NCI-H345 (cell line): ENCODE data around the gene BIRC6.
A peak's percentile ranks its signal among the peaks of the same experiment; 100 is the strongest.
"Not testable (repeated sequence)": the region's sequence is repeated elsewhere in the genome, so short reads cannot be mapped to it uniquely, and the experiment has no call there.

ENCODE experiments used
- DNase-seq: peaks from one replicate; lab custom pipeline; 2025; lab: John Stamatoyannopoulos, UW

Gene BIRC6

DNA sequence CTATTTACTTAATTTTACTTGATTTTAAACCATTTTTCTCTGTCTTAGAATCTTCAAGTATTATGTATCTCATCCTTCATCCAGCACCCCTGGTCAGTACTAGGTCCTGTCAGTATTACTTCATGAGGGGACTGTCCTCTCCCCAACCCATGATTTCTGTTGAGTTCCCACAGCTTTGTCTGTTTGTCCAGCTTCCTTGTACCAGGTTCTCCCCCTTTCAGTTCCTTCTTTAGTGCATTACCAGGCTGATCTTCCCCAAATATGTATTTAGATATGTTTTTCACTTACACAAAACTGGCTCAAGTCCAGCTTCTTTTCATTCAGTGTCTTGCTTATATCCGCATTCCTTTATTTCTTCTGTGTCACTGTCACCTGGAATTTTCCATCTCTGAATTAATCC, 257.3 kb downstream of the BIRC6 start:
- DNase-seq, result no peak

- DNase-seq, result no peak
Measured at GRCh38 chr2:32617599-32618189, 260.9 kb downstream of the BIRC6 start.

DNA sequence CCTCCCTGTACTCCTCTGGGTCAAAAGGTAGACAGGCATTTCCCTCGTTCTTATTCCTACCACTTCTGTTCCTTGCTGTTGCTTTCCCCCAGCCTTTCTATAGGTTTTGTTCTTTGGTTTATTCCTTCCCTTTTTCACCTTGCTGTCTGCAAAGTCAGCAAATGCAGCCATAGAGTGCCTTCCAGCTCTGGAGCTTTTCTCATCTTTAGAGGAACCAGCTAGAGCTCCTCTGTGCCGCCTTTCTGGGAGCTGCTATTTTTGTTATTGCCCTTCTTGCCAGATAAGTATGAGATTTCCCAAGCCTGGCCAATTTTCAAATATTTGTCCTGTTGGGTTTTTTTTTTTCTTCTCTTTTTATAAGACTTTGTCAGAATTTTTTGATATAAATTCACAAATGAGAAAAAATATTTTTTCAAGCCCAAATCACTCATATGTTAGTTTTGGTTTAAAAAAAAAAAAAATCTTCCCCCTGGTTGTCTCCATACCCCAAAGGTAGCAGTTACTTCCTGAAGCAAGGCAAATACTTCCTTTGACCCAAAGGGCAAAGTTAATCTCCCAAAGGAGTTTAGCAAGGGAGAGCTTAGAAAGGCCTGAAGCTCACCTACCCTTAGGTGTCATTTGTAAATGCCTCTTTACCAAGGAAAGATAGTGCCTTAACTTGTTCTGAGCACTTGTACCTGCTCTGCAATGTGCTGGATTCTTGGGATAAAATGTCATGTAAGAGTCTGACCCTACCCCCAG, 265.9 kb downstream of the BIRC6 start:
- no peak for DNase-seq

GRCh38 chr2:32623311-32623706, 266.5 kb downstream of the BIRC6 start:
- no peak for DNase-seq

- no peak for DNase-seq
Measured at GRCh38 chr2:32624812-32625211, 268.0 kb downstream of the BIRC6 start.

DNA sequence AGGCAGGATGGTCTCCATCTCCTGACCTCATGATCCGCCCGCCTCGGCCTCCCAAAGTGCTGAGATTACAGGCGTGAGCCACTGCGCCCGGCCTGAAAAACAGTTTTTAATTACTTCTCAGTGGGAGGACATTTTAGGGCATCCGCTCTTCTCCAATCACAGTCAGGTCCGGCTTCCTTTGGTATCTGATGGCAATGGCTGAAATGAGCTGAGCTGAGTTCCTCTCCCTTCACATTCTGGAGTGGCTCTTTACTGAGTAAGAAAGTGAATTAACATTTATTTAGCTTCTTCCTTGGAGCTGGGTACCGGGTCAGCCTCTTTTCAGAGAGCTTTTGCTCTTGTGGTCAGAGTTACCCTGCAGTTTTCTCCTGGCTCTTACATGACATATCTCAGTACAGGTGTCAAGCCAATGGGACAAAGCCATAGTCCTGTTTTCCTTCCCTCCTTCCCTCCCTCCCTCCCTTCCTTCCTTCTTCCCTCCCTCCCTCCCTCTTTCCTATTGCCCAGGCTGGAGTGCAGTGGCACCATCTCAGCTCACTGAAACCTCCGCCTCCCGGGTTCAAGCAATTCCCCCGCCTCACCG, 269.9 kb downstream of the BIRC6 start:
- no peak for DNase-seq

DNA sequence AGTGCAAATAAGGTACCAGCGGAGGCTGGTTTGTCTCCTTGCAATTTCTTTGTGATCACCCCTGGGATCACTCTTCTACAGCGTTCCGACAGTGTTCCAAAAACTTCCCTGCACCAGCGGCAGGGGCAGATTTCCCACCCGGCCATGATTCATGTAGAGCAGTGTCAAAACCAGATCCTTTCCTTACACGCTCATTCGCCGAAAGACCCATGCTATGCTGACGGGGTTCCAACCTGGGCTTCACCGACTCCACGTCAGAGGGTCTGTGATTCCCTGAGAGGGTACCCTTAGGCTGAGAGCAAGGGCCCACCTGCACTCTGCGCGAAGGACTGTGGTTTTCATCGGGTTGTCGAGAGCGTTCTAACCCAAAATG, 270.6 kb downstream of the BIRC6 start:
- DNase-seq, result peak; percentile 50

GRCh38 chr2:32627814-32628579, 271.2 kb downstream of the BIRC6 start, which contains the start of gene TTC27:
Gene TTC27, plus strand, starts transcription at chr2:32628050. Its CDS starts 243 bp downstream, at chr2:32628293.
- peak; percentile 96 for DNase-seq

- DNase-seq, result no peak
Measured at GRCh38 chr2:32632089-32632488, 275.3 kb downstream of the BIRC6 start.

DNA sequence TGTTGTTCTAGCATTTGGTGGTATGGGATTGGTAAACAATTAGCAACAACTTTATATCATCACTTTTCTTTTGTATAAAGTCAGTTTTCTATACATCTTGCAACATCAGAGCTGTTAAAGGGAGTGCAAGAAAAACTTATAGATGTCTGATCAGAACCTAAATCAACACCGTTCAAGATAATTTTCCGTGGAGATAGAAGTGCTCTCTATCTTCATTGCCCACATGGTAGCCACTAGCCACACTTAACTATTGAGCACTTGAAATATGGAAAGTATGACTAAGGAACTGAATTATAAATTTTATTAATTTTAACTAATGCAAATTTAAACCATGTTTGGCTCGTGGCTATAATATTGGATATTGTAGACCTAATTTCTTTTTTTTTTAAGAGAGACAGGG, 276.2 kb downstream of the BIRC6 start:
- DNase-seq, result no peak

GRCh38 chr2:32638548-32638947, 281.7 kb downstream of the BIRC6 start:
- not testable (repeated sequence) for DNase-seq

DNA sequence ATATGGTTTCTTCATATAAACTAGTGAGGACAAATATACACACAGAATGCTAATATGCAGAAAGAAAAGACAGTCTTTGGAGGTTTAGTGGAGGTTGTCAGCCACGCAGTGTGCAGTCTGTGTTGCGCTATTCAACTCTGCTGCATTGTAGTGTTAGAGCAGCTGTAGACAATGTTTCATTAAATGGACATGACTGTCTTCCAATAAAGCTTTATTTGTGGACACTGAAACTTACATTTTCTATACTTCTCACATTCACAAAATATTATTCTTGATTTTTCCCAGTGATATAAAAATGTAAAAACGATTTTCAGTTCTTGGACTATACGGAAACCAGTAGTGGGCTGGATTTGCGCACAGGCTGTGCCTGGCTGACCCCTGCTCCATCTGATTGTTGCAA, 284.4 kb downstream of the BIRC6 start:
- DNase-seq, result no peak

DNA sequence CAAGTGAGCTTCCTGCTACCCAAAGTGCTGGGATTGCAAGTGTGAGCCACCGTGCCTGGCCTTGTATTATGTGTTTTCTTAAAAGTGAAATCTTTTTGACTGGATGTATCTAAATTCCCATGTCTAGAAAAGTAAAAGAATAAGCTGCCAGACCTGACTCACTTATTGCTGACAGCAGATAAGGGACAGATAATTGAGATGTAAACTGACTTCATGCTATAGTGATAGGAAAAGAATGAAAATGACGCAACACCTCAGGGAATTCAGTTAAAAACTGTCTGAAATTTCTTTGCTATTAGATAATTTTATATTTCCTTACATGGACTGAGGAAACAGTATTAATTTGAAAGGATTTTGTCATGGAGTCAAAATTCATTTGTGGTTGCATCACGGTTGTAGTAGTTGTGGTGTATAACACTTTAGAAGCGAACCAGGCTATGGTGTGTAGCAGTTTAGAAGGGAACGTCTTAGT, 290.4 kb downstream of the BIRC6 start:
- no peak for DNase-seq

GRCh38 chr2:32652555-32653209, 295.9 kb downstream of the BIRC6 start:
- peak; percentile 3 for DNase-seq

DNA sequence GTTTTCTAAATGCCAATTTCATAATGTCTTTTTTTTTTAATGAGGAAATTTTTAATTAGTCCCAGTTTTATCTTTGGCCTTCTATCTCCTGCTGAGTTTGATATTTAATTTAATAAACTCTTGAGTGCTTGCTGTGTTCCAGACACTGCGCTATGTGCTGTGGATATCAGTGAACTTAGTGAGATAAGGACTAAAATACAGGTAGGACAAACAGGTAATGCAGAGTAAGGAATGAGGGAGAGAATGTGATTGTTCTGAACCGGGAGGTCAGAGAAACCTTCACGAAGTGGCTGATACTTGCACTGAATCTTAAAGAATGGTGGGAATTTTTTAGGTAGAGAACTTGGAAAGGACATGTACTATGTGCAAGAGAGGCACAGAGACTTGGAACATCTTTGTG, 299.2 kb downstream of the BIRC6 start:
- no peak for DNase-seq

GRCh38 chr2:32663864-32664263, 307.0 kb downstream of the BIRC6 start:
- DNase-seq, result no peak

- no peak for DNase-seq
Measured at GRCh38 chr2:32666704-32667103, 309.9 kb downstream of the BIRC6 start.

- DNase-seq, result no peak
Measured at GRCh38 chr2:32668254-32668653, 311.4 kb downstream of the BIRC6 start.
